CD4-positive, alpha-beta T cell treated with Interleukin-17A for 1 hour (primary cell): ENCODE measurements around the gene PPIL1.

Source experiments
- DNase-seq: peaks from one replicate; pipeline ENCODE4 v3.0.0-alpha.2; 2020

Gene PPIL1

GRCh38 chr6:36833182-36833789 lies 41.3 kb downstream of the PPIL1 start:
- no peak for DNase-seq

GRCh38 chr6:36832313-36832712 lies 42.3 kb downstream of the PPIL1 start:
- DNase-seq, result no peak

GRCh38 chr6:36830577-36830976 lies 44.0 kb downstream of the PPIL1 start:
- DNase-seq, result no peak

GRCh38 chr6:36829919-36830544 lies 44.6 kb downstream of the PPIL1 start:
- no peak for DNase-seq

- DNase-seq, result no peak
Measured at GRCh38 chr6:36827261-36828079, 47.1 kb downstream of the PPIL1 start.

GRCh38 chr6:36826520-36827227 lies 47.9 kb downstream of the PPIL1 start:
- DNase-seq, result no peak

- no peak for DNase-seq
Measured at GRCh38 chr6:36825994-36826393, 48.6 kb downstream of the PPIL1 start.

- no peak for DNase-seq
Measured at GRCh38 chr6:36825452-36825851, 49.2 kb downstream of the PPIL1 start.

GRCh38 chr6:36824253-36824652 lies 50.4 kb downstream of the PPIL1 start:
- DNase-seq, result no peak

- no peak for DNase-seq
Measured at GRCh38 chr6:36823421-36824096, 51.0 kb downstream of the PPIL1 start.

- DNase-seq, result no peak
Measured at GRCh38 chr6:36822506-36823269, 51.9 kb downstream of the PPIL1 start.

- DNase-seq, result no peak
Measured at GRCh38 chr6:36821581-36822335, 52.8 kb downstream of the PPIL1 start.

- DNase-seq, result no peak
Measured at GRCh38 chr6:36820700-36821580, 53.7 kb downstream of the PPIL1 start.

GRCh38 chr6:36818756-36819155 lies 55.8 kb downstream of the PPIL1 start:
- no peak for DNase-seq

- no peak for DNase-seq
Measured at GRCh38 chr6:36817847-36818246, 56.8 kb downstream of the PPIL1 start.

GRCh38 chr6:36817176-36817817 lies 57.3 kb downstream of the PPIL1 start:
- DNase-seq, result no peak

- no peak for DNase-seq
Measured at GRCh38 chr6:36815962-36816735, 58.5 kb downstream of the PPIL1 start.

GRCh38 chr6:36814249-36814648 lies 60.4 kb downstream of the PPIL1 start:
- no peak for DNase-seq

GRCh38 chr6:36813526-36813925 lies 61.1 kb downstream of the PPIL1 start:
- no peak for DNase-seq
